Endothelial cell of umbilical vein (primary cell): ENCODE data around the gene CYGB.

Source experiments
- EZH2 ChIP-seq: IDR thresholded peaks from 2 replicates; pipeline ENCODE4 v1.6.1; 2012; ENCODE audit warnings: borderline replicate concordance, low read depth, mild to moderate bottlenecking, moderate library complexity, low read length, inconsistent platforms; ENCODE audit not compliant: severe bottlenecking
- FOS ChIP-seq: IDR thresholded peaks from 2 replicates; pipeline ENCODE4 v1.6.1; 2011; ENCODE audit warnings: mild to moderate bottlenecking, low read length, moderate library complexity, borderline replicate concordance; ENCODE audit not compliant: insufficient read depth
- JUN ChIP-seq: IDR thresholded peaks from 2 replicates; pipeline ENCODE4 v1.6.1; 2011; ENCODE audit warnings: borderline replicate concordance, low read depth; ENCODE audit not compliant: insufficient read length, insufficient read depth
- MYC ChIP-seq: IDR thresholded peaks from one replicate; pipeline ENCODE4 v1.6.1; 2011; ENCODE audit warnings: mild to moderate bottlenecking, low read depth, low read length
- POLR2A ChIP-seq: IDR thresholded peaks from 2 replicates; pipeline ENCODE4 v1.6.1; 2012; ENCODE audit warnings: low read depth, mild to moderate bottlenecking, control low read depth, low read length
- POLR2AphosphoS5 ChIP-seq: IDR thresholded peaks from 2 replicates; pipeline ENCODE4 v1.6.1; 2012; ENCODE audit warnings: low read depth, mild to moderate bottlenecking, control low read depth, low read length, moderate library complexity; ENCODE audit not compliant: insufficient read depth
- TF ChIP-seq, protein P1 (sequence below), 2 donors: IDR thresholded peaks; 1 replicate in 1 of 2; 2 replicates in 1 of 2; pipeline ENCODE4 v1.5.1; 2011; ENCODE audit warnings: low read length in 2 of 2, mild to moderate bottlenecking in 2 of 2, moderate library complexity in 2 of 2, control low read depth in 1 of 2, inconsistent platforms in 1 of 2, low read depth in 1 of 2; ENCODE audit not compliant: insufficient read depth in 1 of 2; ENCODE audit errors: extremely low read depth in 1 of 2
- TF ChIP-seq, protein P2 (sequence below): IDR thresholded peaks from 2 replicates; pipeline ENCODE4 v1.6.1; 2011; ENCODE audit not compliant: insufficient read depth, insufficient read length

GRCh38 chr17:76546556-76547182 is 9.2 kb upstream of the CYGB start:
- TF ChIP-seq, protein P1, sequence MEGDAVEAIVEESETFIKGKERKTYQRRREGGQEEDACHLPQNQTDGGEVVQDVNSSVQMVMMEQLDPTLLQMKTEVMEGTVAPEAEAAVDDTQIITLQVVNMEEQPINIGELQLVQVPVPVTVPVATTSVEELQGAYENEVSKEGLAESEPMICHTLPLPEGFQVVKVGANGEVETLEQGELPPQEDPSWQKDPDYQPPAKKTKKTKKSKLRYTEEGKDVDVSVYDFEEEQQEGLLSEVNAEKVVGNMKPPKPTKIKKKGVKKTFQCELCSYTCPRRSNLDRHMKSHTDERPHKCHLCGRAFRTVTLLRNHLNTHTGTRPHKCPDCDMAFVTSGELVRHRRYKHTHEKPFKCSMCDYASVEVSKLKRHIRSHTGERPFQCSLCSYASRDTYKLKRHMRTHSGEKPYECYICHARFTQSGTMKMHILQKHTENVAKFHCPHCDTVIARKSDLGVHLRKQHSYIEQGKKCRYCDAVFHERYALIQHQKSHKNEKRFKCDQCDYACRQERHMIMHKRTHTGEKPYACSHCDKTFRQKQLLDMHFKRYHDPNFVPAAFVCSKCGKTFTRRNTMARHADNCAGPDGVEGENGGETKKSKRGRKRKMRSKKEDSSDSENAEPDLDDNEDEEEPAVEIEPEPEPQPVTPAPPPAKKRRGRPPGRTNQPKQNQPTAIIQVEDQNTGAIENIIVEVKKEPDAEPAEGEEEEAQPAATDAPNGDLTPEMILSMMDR (IDR thresholded peaks at IDR 0.05; ENCODE audit: extremely low read depth in 1 of 2, insufficient read depth in 1 of 2, low read depth in 1 of 2, low read length in 2 of 2), result no peak
- TF ChIP-seq POLR2AphosphoS5 (no peak), FOS (no peak), POLR2A (no peak), EZH2 (no peak), MYC (no peak), JUN (no peak)
- TF ChIP-seq, protein P2, sequence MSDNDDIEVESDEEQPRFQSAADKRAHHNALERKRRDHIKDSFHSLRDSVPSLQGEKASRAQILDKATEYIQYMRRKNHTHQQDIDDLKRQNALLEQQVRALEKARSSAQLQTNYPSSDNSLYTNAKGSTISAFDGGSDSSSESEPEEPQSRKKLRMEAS, result no peak
